ENCODE results near the gene KIT. TPM values are rescaled to one million over a fixed set of nuclear protein-coding genes. Genes with fewer than 3 reads are reported as not detected.

The KIT gene
- total and polyA plus RNA-seq, 8 donors: 9.6 to 88.2 (median 72.2) TPM

DNA sequence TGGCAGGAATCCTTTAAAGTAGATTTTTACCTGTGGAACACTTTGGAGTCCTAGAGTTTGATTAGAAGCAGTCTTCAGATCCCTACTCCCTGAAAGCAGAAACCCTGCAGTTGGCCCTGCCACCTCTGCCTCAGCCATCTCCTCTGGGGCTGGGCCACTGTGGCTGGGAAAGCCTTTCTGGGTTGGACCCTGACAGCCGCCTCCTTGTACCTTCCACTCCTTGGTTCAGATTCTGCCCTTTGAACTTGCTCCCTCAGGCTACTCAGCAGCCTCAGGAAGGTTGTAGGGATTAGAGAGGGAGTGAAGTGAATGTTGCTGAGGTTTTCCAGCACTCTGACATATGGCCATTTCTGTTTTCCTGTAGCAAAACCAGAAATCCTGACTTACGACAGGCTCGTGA, 65.5 kb downstream of the KIT start:
- Histone ChIP-seq H3K27ac (no peak overlapping the region), H3K9me3 (no peaks in the 10 kb centered on the region), H3K4me1 (no peaks in the 10 kb centered on the region), H3K4me3 (no peak overlapping the region), H3K36me3 (no peaks in the 10 kb centered on the region), H3K27me3 (no peaks in the 10 kb centered on the region)
- ATAC-seq: no peak
- no peak for DNase-seq
- intact Hi-C loops (cut with DNase I): no loop called here
- TF ChIP-seq, protein P1, sequence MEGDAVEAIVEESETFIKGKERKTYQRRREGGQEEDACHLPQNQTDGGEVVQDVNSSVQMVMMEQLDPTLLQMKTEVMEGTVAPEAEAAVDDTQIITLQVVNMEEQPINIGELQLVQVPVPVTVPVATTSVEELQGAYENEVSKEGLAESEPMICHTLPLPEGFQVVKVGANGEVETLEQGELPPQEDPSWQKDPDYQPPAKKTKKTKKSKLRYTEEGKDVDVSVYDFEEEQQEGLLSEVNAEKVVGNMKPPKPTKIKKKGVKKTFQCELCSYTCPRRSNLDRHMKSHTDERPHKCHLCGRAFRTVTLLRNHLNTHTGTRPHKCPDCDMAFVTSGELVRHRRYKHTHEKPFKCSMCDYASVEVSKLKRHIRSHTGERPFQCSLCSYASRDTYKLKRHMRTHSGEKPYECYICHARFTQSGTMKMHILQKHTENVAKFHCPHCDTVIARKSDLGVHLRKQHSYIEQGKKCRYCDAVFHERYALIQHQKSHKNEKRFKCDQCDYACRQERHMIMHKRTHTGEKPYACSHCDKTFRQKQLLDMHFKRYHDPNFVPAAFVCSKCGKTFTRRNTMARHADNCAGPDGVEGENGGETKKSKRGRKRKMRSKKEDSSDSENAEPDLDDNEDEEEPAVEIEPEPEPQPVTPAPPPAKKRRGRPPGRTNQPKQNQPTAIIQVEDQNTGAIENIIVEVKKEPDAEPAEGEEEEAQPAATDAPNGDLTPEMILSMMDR (IDR thresholded peaks at IDR 0.05): no peak

DNA sequence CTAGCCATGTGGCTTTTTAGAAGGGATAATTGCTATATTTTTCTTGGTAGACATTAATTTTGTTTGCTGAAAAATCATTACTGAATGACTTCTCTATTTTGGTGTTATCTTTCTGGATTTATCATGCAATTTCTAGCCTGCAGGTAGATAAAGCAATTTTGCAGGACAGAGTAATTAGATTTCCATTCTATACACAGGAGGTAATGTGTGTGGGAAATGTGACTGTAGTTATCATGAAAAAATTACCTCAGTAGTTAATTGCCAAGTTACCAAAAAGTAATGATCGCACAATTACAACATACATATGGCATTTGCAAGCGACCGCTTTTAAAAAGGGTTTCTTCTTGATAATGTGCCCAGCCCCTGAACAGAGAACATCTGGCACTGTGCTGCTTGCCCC, 66.1 kb downstream of the KIT start:
- intact Hi-C loops (cut with DNase I): no loop called here
- no peak for DNase-seq
- Histone ChIP-seq H3K27ac (no peak overlapping the region), H3K9me3 (no peaks in the 10 kb centered on the region), H3K36me3 (no peaks in the 10 kb centered on the region), H3K27me3 (no peaks in the 10 kb centered on the region), H3K4me1 (no peaks in the 10 kb centered on the region), H3K4me3 (no peak overlapping the region)
- no peak for ATAC-seq
- TF ChIP-seq, protein P1 (IDR thresholded peaks at IDR 0.05): no peak

DNA sequence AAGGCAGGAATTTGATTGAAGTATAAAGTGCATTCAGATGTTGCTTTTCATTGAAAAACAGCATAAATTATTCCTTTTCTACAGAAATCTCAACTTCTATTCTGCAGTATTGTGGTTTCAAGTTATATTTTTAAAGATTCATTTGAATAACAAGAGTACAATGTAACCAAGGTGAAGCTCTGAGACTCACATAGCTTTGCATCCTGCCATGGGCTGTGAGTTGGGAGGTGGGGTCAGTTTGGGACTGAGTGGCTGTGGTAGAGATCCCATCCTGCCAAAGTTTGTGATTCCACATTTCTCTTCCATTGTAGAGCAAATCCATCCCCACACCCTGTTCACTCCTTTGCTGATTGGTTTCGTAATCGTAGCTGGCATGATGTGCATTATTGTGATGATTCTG, 69.2 kb downstream of the KIT start:
- TF ChIP-seq, protein P1 (IDR thresholded peaks at IDR 0.05): no peak
- H3K4me1 ChIP-seq: no peaks in the 10 kb centered on the region
- H3K27me3 ChIP-seq: no peaks in the 10 kb centered on the region
- no peak overlapping the region for H3K27ac ChIP-seq
- ATAC-seq: no peak
- DNase-seq: no peak
- H3K36me3 ChIP-seq: no peaks in the 10 kb centered on the region
- H3K4me3 ChIP-seq: no peak overlapping the region
- intact Hi-C loops (cut with DNase I): no loop called here
- no peaks in the 10 kb centered on the region for H3K9me3 ChIP-seq

DNA sequence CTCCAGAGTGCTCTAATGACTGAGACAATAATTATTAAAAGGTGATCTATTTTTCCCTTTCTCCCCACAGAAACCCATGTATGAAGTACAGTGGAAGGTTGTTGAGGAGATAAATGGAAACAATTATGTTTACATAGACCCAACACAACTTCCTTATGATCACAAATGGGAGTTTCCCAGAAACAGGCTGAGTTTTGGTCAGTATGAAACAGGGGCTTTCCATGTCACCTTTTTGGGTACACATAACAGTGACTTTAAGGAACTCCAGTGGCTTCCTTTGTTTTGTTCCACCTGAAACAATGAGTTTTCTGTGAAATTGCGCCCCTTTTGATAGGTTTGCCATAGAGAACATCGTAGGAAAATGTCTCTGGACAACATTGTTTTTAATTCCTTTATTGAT, 69.6 kb downstream of the KIT start:
- no peaks in the 10 kb centered on the region for H3K36me3 ChIP-seq
- H3K27me3 ChIP-seq: no peaks in the 10 kb centered on the region
- H3K4me3 ChIP-seq: no peak overlapping the region
- TF ChIP-seq, protein P1 (IDR thresholded peaks at IDR 0.05): no peak
- ATAC-seq (no peak), DNase-seq (no peak)
- no peak overlapping the region for H3K27ac ChIP-seq
- intact Hi-C loops (cut with DNase I): no loop called here
- no peaks in the 10 kb centered on the region for H3K9me3 ChIP-seq
- no peaks in the 10 kb centered on the region for H3K4me1 ChIP-seq

DNA sequence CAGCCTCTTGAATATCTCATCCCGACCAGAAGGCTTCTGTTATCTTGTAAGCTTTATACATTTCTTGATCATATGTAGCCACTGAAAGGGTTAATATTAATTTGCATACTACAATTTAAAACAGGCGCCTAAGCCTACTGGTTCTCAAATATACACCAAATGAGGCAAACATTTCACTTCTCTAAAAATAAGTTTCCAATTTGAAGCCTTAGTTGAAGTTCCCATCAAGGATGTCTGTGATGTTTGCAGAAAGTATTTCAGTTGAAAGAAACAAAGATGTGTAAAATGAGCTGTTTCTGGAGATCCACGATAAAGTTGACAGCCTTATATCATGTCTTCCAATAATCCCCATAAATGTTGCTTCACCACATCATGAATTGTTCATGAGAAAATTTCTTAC, 70.6 kb downstream of the KIT start:
- Histone ChIP-seq H3K9me3 (no peaks in the 10 kb centered on the region), H3K36me3 (no peaks in the 10 kb centered on the region), H3K4me1 (no peaks in the 10 kb centered on the region), H3K27me3 (no peaks in the 10 kb centered on the region), H3K27ac (no peak overlapping the region), H3K4me3 (no peak overlapping the region)
- TF ChIP-seq, protein P1 (IDR thresholded peaks at IDR 0.05): no peak
- no peak for ATAC-seq
- intact Hi-C loops (cut with DNase I): no loop called here
- DNase-seq: no peak
